WTC11 (cell line): ENCODE measurements around the gene SNX24. TPM values are rescaled to one million over a fixed set of nuclear protein-coding genes. Genes with fewer than 3 reads are reported as not detected.

Source experiments
- ATAC-seq: fragments of 200-7000 bp; cut with Tn5 transposase; 2 replicates; pipeline ENCODE4 v1.10.0; 2021; ENCODE audit warnings: mild to moderate bottlenecking, moderate library complexity
- CTCF ChIA-PET: fragments of 300-600 bp; sonication (Branson Sonifier 250); formaldehyde crosslinking; loops from one replicate; lab custom pipeline; 2021; ENCODE audit warnings: antibody characterized with exemption; lab: Charles Lee
- POLR2A ChIA-PET: fragments of 350-600 bp; sonication (Branson Sonifier 250); formaldehyde crosslinking; loops from one replicate; lab custom pipeline; 2021; ENCODE audit warnings: antibody characterized with exemption; lab: Charles Lee
- DNase-seq: peaks from one replicate; pipeline ENCODE4 v3.0.0; 2021; ENCODE audit warnings: low spot score
- H3K27ac Mint-ChIP-seq: 2 replicates; pipeline ENCODE4 v1.8.0; 2021; ENCODE audit warnings: mixed read lengths
- H3K27me3 Mint-ChIP-seq: 2 replicates; pipeline ENCODE4 v1.8.0; 2021; ENCODE audit warnings: low read depth, mild to moderate bottlenecking, moderate library complexity, mixed read lengths
- H3K36me3 Mint-ChIP-seq: 2 replicates; pipeline ENCODE4 v1.8.0; 2021; ENCODE audit warnings: mixed read lengths
- H3K4me1 Mint-ChIP-seq: 2 replicates; pipeline ENCODE4 v1.8.0; 2022; ENCODE audit warnings: mixed read lengths
- H3K4me3 Mint-ChIP-seq: 2 replicates; pipeline ENCODE4 v1.8.0; 2021; ENCODE audit warnings: mild to moderate bottlenecking, moderate library complexity, mixed read lengths
- H3K9me3 Mint-ChIP-seq: 2 replicates; pipeline ENCODE4 v1.8.0; 2021; ENCODE audit warnings: mixed read lengths
- ARID4B ChIP-seq: sonication (generic); formaldehyde crosslinking; IDR thresholded peaks from 2 replicates; pipeline ENCODE4 v1.8.0; 2023; ENCODE audit warnings: missing genetic modification reagents, mild to moderate bottlenecking, borderline replicate concordance
- ATF1 ChIP-seq: sonication (generic); formaldehyde crosslinking; IDR thresholded peaks from 2 replicates; pipeline ENCODE4 v1.8.1; 2023; ENCODE audit warnings: mild to moderate bottlenecking, moderate library complexity, missing genetic modification reagents
- ATF3 ChIP-seq: sonication (generic); formaldehyde crosslinking; conservative IDR thresholded peaks from 2 replicates; pipeline ENCODE4 v1.8.1; 2022; ENCODE audit warnings: mild to moderate bottlenecking, missing genetic modification reagents
- CTCF ChIP-seq: fragments of 200-600 bp; IDR thresholded peaks from 2 replicates; pipeline ENCODE4 v1.8.0; 2022; ENCODE audit warnings: antibody characterized with exemption
- EMX1 ChIP-seq: fragments of 250-450 bp; sonication (Bioruptor Pico); IDR thresholded peaks from 2 replicates; pipeline ENCODE4 v1.8.0; 2021; ENCODE audit warnings: mild to moderate bottlenecking
- GTF2I ChIP-seq: fragments of 250-450 bp; sonication (Bioruptor Pico); conservative IDR thresholded peaks from 2 replicates; pipeline ENCODE4 v1.4.0; 2021; ENCODE audit warnings: mild to moderate bottlenecking
- JUN ChIP-seq: sonication (generic); formaldehyde crosslinking; IDR thresholded peaks from 2 replicates; pipeline ENCODE4 v1.8.0; 2023; ENCODE audit warnings: mild to moderate bottlenecking, missing genetic modification reagents
- KAT7 ChIP-seq: sonication (generic); formaldehyde crosslinking; IDR thresholded peaks from 2 replicates; pipeline ENCODE4 v1.8.1; 2023; ENCODE audit warnings: missing genetic modification reagents, mild to moderate bottlenecking, borderline replicate concordance
- NFYB ChIP-seq: sonication (generic); formaldehyde crosslinking; conservative IDR thresholded peaks from 2 replicates; pipeline ENCODE4 v1.8.0; 2022; ENCODE audit warnings: low read depth, missing genetic modification reagents
- PREB ChIP-seq: sonication (generic); formaldehyde crosslinking; IDR thresholded peaks from 2 replicates; pipeline ENCODE4 v1.8.1; 2022; ENCODE audit warnings: mild to moderate bottlenecking, missing genetic modification reagents, moderate library complexity, borderline replicate concordance
- STAT6 ChIP-seq: sonication (generic); formaldehyde crosslinking; conservative IDR thresholded peaks from 2 replicates; pipeline ENCODE4 v1.8.1; 2023; ENCODE audit warnings: mild to moderate bottlenecking, low read depth, missing genetic modification reagents, moderate library complexity
- ZBTB43 ChIP-seq: sonication (generic); formaldehyde crosslinking; IDR thresholded peaks from 2 replicates; pipeline ENCODE4 v1.8.1; 2023; ENCODE audit warnings: mild to moderate bottlenecking, missing genetic modification reagents
- ZNF138 ChIP-seq: sonication (generic); formaldehyde crosslinking; conservative IDR thresholded peaks from 2 replicates; pipeline ENCODE4 v1.8.1; 2022; ENCODE audit warnings: mild to moderate bottlenecking, moderate library complexity, missing genetic modification reagents
- ZNF232 ChIP-seq: sonication (generic); formaldehyde crosslinking; IDR thresholded peaks from 2 replicates; pipeline ENCODE4 v1.8.0; 2022; ENCODE audit warnings: mild to moderate bottlenecking, missing genetic modification reagents
- ZNF396 ChIP-seq: fragments of 250-450 bp; sonication (Bioruptor Pico); IDR thresholded peaks from 2 replicates; pipeline ENCODE4 v1.8.0; 2021; ENCODE audit warnings: mild to moderate bottlenecking, moderate library complexity, borderline replicate concordance
- ZNF423 ChIP-seq: fragments of 250-450 bp; sonication (Bioruptor Pico); IDR thresholded peaks from 2 replicates; pipeline ENCODE4 v2.1.2; 2022; ENCODE audit warnings: mild to moderate bottlenecking, moderate library complexity
- total RNA-seq: library from RNA; stranded (reverse); gene quantifications from 3 replicates; pipeline ENCODE4 v1.2.3, GENCODE V29; 2021

Gene SNX24
- total RNA-seq, 1 experiment from 2014 or later = 15.5 TPM

GRCh38 chr5:122836947-122837346 is 8.5 kb upstream of the SNX24 start (continued):
- no peak for TF ChIP-seq ARID4B (CRISPR knock-in tag)

GRCh38 chr5:122839731-122840130 is 5.7 kb upstream of the SNX24 start:
- CTCF ChIA-PET = no interaction called here
- H3K36me3 Mint-ChIP-seq = no peaks in the 10 kb centered on the region; the same call in 1 of the 2 replicates
- no peak overlapping the region for H3K27ac Mint-ChIP-seq
- TF ChIP-seq ATF1 (CRISPR knock-in tag) (no peak), EMX1 (CRISPR knock-in tag) (no peak), ZNF232 (CRISPR knock-in tag) (no peak), JUN (CRISPR knock-in tag) (no peak), STAT6 (CRISPR knock-in tag) (no peak)
- TF ChIP-seq, all 79 proteins: peak for 0
- no peak for DNase-seq
- no peak overlapping the region for H3K4me3 Mint-ChIP-seq
- H3K9me3 Mint-ChIP-seq = 0 out of 2 replicates have a peak, but pooled peaks cover 3% of the 10 kb centered on the region
- peaks cover 16% of the 10 kb centered on the region for H3K27me3 Mint-ChIP-seq
- no peak for ATAC-seq
- peaks cover 9% of the 10 kb centered on the region for H3K4me1 Mint-ChIP-seq
- POLR2A ChIA-PET = no interaction called here

GRCh38 chr5:122842016-122842580 is 3.3 kb upstream of the SNX24 start:
- H3K27me3 Mint-ChIP-seq = peaks cover 18% of the 10 kb centered on the region
- H3K36me3 Mint-ChIP-seq = no peaks in the 10 kb centered on the region; the same call in 1 of the 2 replicates
- DNase-seq = no peak
- no peak overlapping the region for H3K4me3 Mint-ChIP-seq
- peaks cover 23% of the 10 kb centered on the region for H3K4me1 Mint-ChIP-seq
- TF ChIP-seq PREB (CRISPR knock-in tag) (no peak), ZNF423 (CRISPR knock-in tag) (no peak), ZNF396 (CRISPR knock-in tag) (no peak), NFYB (CRISPR knock-in tag) (no peak), KAT7 (no peak), ATF3 (no peak), ZBTB43 (CRISPR knock-in tag) (no peak), CTCF (no peak), ZNF138 (CRISPR knock-in tag) (no peak), GTF2I (no peak)
- H3K27ac Mint-ChIP-seq = no peak overlapping the region
- ChIA-PET CTCF (no interaction called here), POLR2A (no interaction called here)
- no peak for ATAC-seq
- 0 out of 2 replicates have a peak, but pooled peaks cover 3% of the 10 kb centered on the region for H3K9me3 Mint-ChIP-seq
